Testis (tissue), 3 donors: ENCODE data around the gene GGCX. TPM values are rescaled to one million over a fixed set of nuclear protein-coding genes. Genes with fewer than 3 reads are reported as not detected.

Experiments used
- DNase-seq: peaks from one replicate; pipeline ENCODE4 v3.0.0-alpha.2; 2019
- H3K27ac ChIP-seq, 2 donors: fragments of 200-600 bp; sonication (generic); one replicate each; pipeline ENCODE4 v1.5.1; 2019
- H3K27me3 ChIP-seq: fragments of 200-600 bp; sonication (generic); one replicate; pipeline ENCODE4 v1.5.1; 2019
- H3K36me3 ChIP-seq: fragments of 200-600 bp; sonication (generic); one replicate; pipeline ENCODE4 v1.5.1; 2017; ENCODE audit warnings: low read depth; ENCODE audit errors: missing control alignments
- H3K4me1 ChIP-seq: fragments of 200-600 bp; sonication (generic); one replicate; pipeline ENCODE4 v1.5.1; 2019
- H3K4me3 ChIP-seq, 2 donors: fragments of 200-600 bp; sonication (generic); one replicate each; pipeline ENCODE4 v1.5.1; 2017 to 2019
- H3K9me3 ChIP-seq: fragments of 200-600 bp; sonication (generic); one replicate; pipeline ENCODE4 v1.5.1; 2017
- CTCF ChIP-seq, 3 experiments: fragments of 450-650 bp in 2 of 3; fragments of 200-600 bp in 1 of 3; sonication (generic) in 1 of 3; IDR thresholded peaks; one replicate each; pipeline ENCODE4 v1.5.1; 2016 to 2019; ENCODE audit warnings: antibody characterized with exemption in 3 of 3, mild to moderate bottlenecking in 2 of 3, moderate library complexity in 1 of 3
- POLR2A ChIP-seq: fragments of 450-650 bp; IDR thresholded peaks from one replicate; pipeline ENCODE4 v1.6.1; 2017; ENCODE audit warnings: antibody characterized with exemption, mild to moderate bottlenecking, moderate library complexity
- WGBS, 2 donors: methylation state at CpG; one replicate each; pipeline ENCODE4 v1.1.5; 2018; 5-methylcytosine and 5-hydroxymethylcytosine counted together
- intact Hi-C: fragments of 100-400 bp; cut with DNase I; formaldehyde crosslinking; loops from one replicate; pipeline ENCODE4 v1.15.1; 2023; ENCODE audit warnings: low total_unique reads
- polyA plus RNA-seq: library from polyadenylated mRNA; stranded (reverse); fragments of 350-450 nt; fragmentation: Illumina TruSeq; extraction: RNeasy Lipid Tissue Mini Kit (QIAGEN cat#74804); gene quantifications from one replicate; pipeline ENCODE4 v1.2.3, GENCODE V29; 2014; ENCODE audit warnings: low read depth, low replicate concordance; ENCODE audit not compliant: insufficient read depth
- total RNA-seq, 2 donors: library from RNA; depleted of rRNA; stranded (reverse); fragments of >200 nt; gene quantifications; one replicate each; pipeline ENCODE4 v1.2.3, GENCODE V29; 2016

The GGCX gene
- total and polyA plus RNA-seq, 3 donors from 2014 or later: 21.1 to 31.8 (median 26.8) TPM

GRCh38 chr2:85589982-85590791 lies 28.9 kb upstream of the GGCX start:
- TF ChIP-seq CTCF (IDR thresholded peaks at IDR 0.05): no peak
- no peak for TF ChIP-seq POLR2A
- intact Hi-C loops: no loop called here
- H3K27me3 ChIP-seq: no peaks in the 10 kb centered on the region
- H3K4me1 ChIP-seq: peaks cover 47% of the 10 kb centered on the region
- 43 to 45% methylated on average over 7 of the region's 7 CpGs for WGBS, 2 donors
- no peak overlapping the region for H3K4me3 ChIP-seq
- H3K36me3 ChIP-seq: no peaks in the 10 kb centered on the region
- H3K9me3 ChIP-seq: no peaks in the 10 kb centered on the region
- no peak for DNase-seq
- H3K27ac ChIP-seq: peak overlapping the region in 1 of 2 donors; percentile 33

- H3K4me3 ChIP-seq: no peak overlapping the region
- peak; percentile 69 for DNase-seq
- peaks cover 46% of the 10 kb centered on the region for H3K4me1 ChIP-seq
- TF ChIP-seq POLR2A (no peak), CTCF (IDR thresholded peaks at IDR 0.05) (no peak)
- peak overlapping the region; percentile 18 to 71 for H3K27ac ChIP-seq
- no peaks in the 10 kb centered on the region for H3K36me3 ChIP-seq
- no peaks in the 10 kb centered on the region for H3K9me3 ChIP-seq
- intact Hi-C loops: no loop called here
- no peaks in the 10 kb centered on the region for H3K27me3 ChIP-seq
- whole genome bisulfite sequencing, 2 donors: 59 to 83% methylated on average over 4 of the region's 4 CpGs
Measured at GRCh38 chr2:85589181-85589580, 27.9 kb upstream of the GGCX start.

- 64 to 68% methylated on average over 4 of the region's 4 CpGs for WGBS, 2 donors
- Histone ChIP-seq H3K4me1 (peaks cover 51% of the 10 kb centered on the region), H3K27me3 (no peaks in the 10 kb centered on the region), H3K9me3 (no peaks in the 10 kb centered on the region), H3K36me3 (no peaks in the 10 kb centered on the region), H3K4me3 (no peak overlapping the region), H3K27ac (peak overlapping the region; percentile 18 to 71)
- intact Hi-C loops: no loop called here
- no peak for TF ChIP-seq POLR2A
- TF ChIP-seq CTCF (IDR thresholded peaks at IDR 0.05): no peak
- no peak for DNase-seq
Measured at GRCh38 chr2:85588645-85589044, 27.4 kb upstream of the GGCX start.

GRCh38 chr2:85588236-85588635 lies 26.9 kb upstream of the GGCX start:
- intact Hi-C loops: no loop called here
- 79 to 87% methylated on average over 4 of the region's 4 CpGs for WGBS, 2 donors
- no peaks in the 10 kb centered on the region for H3K36me3 ChIP-seq
- H3K27me3 ChIP-seq: no peaks in the 10 kb centered on the region
- no peak overlapping the region for H3K4me3 ChIP-seq
- H3K4me1 ChIP-seq: peaks cover 52% of the 10 kb centered on the region
- peak overlapping the region; percentile 18 to 71 for H3K27ac ChIP-seq
- H3K9me3 ChIP-seq: no peaks in the 10 kb centered on the region
- TF ChIP-seq POLR2A (no peak), CTCF (IDR thresholded peaks at IDR 0.05) (no peak)
- DNase-seq: no peak

GRCh38 chr2:85585781-85586105 lies 24.4 kb upstream of the GGCX start:
- DNase-seq: no peak
- H3K9me3 ChIP-seq: no peaks in the 10 kb centered on the region
- H3K4me1 ChIP-seq: peaks cover 42% of the 10 kb centered on the region
- 73 to 75% methylated on average over 1 of the region's 1 CpG for WGBS, 2 donors
- peak overlapping the region in 1 of 2 donors; percentile 86 for H3K27ac ChIP-seq
- TF ChIP-seq CTCF (IDR thresholded peaks at IDR 0.05): no peak
- no peak for TF ChIP-seq POLR2A
- H3K27me3 ChIP-seq: no peaks in the 10 kb centered on the region
- intact Hi-C loops: no loop called here
- H3K4me3 ChIP-seq: no peak overlapping the region
- H3K36me3 ChIP-seq: no peaks in the 10 kb centered on the region
